IPS-18a (cell line): ENCODE results near the gene WFDC9.
"Not testable (repeated sequence)": the region's sequence is repeated elsewhere in the genome, so short reads cannot be mapped to it uniquely, and the experiment has no call there.

Experiments
- H3K27ac ChIP-seq: one replicate; pipeline ENCODE4 v1.5.1; 2013; ENCODE audit warnings: low read length
- H3K27me3 ChIP-seq: one replicate; pipeline ENCODE4 v1.6.1; 2013; ENCODE audit warnings: mild to moderate bottlenecking, low read length; ENCODE audit not compliant: control insufficient read depth, insufficient read depth
- H3K36me3 ChIP-seq: one replicate; pipeline ENCODE4 v1.6.1; 2013; ENCODE audit warnings: low read depth, low read length; ENCODE audit not compliant: control insufficient read depth
- H3K4me1 ChIP-seq: one replicate; pipeline ENCODE4 v1.6.1; 2013; ENCODE audit warnings: low read depth, low read length; ENCODE audit not compliant: control insufficient read depth
- H3K4me3 ChIP-seq: one replicate; pipeline ENCODE4 v1.5.1; 2013; ENCODE audit warnings: low read length
- H3K9ac ChIP-seq: one replicate; pipeline ENCODE4 v1.6.1; 2013; ENCODE audit warnings: mild to moderate bottlenecking, low read length, moderate library complexity
- H3K9me3 ChIP-seq: one replicate; pipeline ENCODE4 v1.6.1; 2013; ENCODE audit warnings: low read depth, low read length; ENCODE audit not compliant: control insufficient read depth

WFDC9 gene

GRCh38 chr20:45631184-45631583 is at the start of gene WFDC9:
Gene WFDC9, minus strand, starts transcription at chr20:45631284. Its CDS starts 21,103 bp downstream, at chr20:45610181.
- Histone ChIP-seq H3K27ac (no peak within 1 kb of the TSS), H3K4me1 (no peaks in the 10 kb centered on the region), H3K4me3 (no peak within 1 kb of the TSS), H3K9ac (no peak within 1 kb of the TSS), H3K9me3 (no peaks in the 10 kb centered on the region), H3K27me3 (no peaks in the 10 kb centered on the region), H3K36me3 (no peaks in the 10 kb centered on the region)

- H3K9ac ChIP-seq = no peak overlapping the region
- peaks cover 5% of the 10 kb centered on the region for H3K9me3 ChIP-seq
- no peaks in the 10 kb centered on the region for H3K4me1 ChIP-seq
- H3K27me3 ChIP-seq = no peaks in the 10 kb centered on the region
- no peaks in the 10 kb centered on the region for H3K36me3 ChIP-seq
- no peak overlapping the region for H3K27ac ChIP-seq
- H3K4me3 ChIP-seq = no peak overlapping the region
Observed at GRCh38 chr20:45679650-45680049, 48.6 kb upstream of the WFDC9 start.

GRCh38 chr20:45672765-45673164 is 41.7 kb upstream of the WFDC9 start:
- no peaks in the 10 kb centered on the region for H3K9me3 ChIP-seq
- no peak overlapping the region for H3K4me3 ChIP-seq
- no peak overlapping the region for H3K9ac ChIP-seq
- no peaks in the 10 kb centered on the region for H3K4me1 ChIP-seq
- H3K36me3 ChIP-seq = no peaks in the 10 kb centered on the region
- H3K27ac ChIP-seq = no peak overlapping the region
- no peaks in the 10 kb centered on the region for H3K27me3 ChIP-seq

- Histone ChIP-seq H3K27ac (no peak within 1 kb of the TSS), H3K4me1 (no peaks in the 10 kb centered on the region), H3K36me3 (no peaks in the 10 kb centered on the region), H3K27me3 (no peaks in the 10 kb centered on the region), H3K9ac (no peak within 1 kb of the TSS), H3K9me3 (no peaks in the 10 kb centered on the region), H3K4me3 (no peak within 1 kb of the TSS)
Observed at GRCh38 chr20:45670139-45670538, 39.1 kb upstream of the WFDC9 start, which contains the start of gene WFDC11. Gene WFDC11, minus strand, starts transcription at chr20:45670239. Its CDS starts 19,639 bp downstream, at chr20:45650600.

- not testable (repeated sequence) for H3K27ac ChIP-seq, H3K36me3 ChIP-seq, H3K9ac ChIP-seq, H3K27me3 ChIP-seq, H3K9me3 ChIP-seq, H3K4me1 ChIP-seq, H3K4me3 ChIP-seq
Observed at GRCh38 chr20:45657038-45657437, 26.0 kb upstream of the WFDC9 start.

GRCh38 chr20:45651726-45652125 is 20.6 kb upstream of the WFDC9 start:
- H3K36me3 ChIP-seq, H3K27ac ChIP-seq, H3K4me3 ChIP-seq, H3K9ac ChIP-seq, H3K27me3 ChIP-seq, H3K4me1 ChIP-seq, H3K9me3 ChIP-seq: not testable (repeated sequence)

GRCh38 chr20:45649312-45649863 is 18.3 kb upstream of the WFDC9 start:
- Histone ChIP-seq H3K9me3 (no peaks in the 10 kb centered on the region), H3K4me1 (peaks cover 6% of the 10 kb centered on the region), H3K27me3 (no peaks in the 10 kb centered on the region), H3K27ac (no peak overlapping the region), H3K36me3 (no peaks in the 10 kb centered on the region), H3K9ac (no peak overlapping the region), H3K4me3 (no peak overlapping the region)

- Histone ChIP-seq H3K27ac (no peak overlapping the region), H3K36me3 (no peaks in the 10 kb centered on the region)
Observed at GRCh38 chr20:45647441-45648050, 16.5 kb upstream of the WFDC9 start.

GRCh38 chr20:45646875-45647274 is 15.8 kb upstream of the WFDC9 start:
- no peak overlapping the region for H3K9ac ChIP-seq
- no peaks in the 10 kb centered on the region for H3K9me3 ChIP-seq
- no peak overlapping the region for H3K4me3 ChIP-seq
- no peak overlapping the region for H3K27ac ChIP-seq
- peaks cover 6% of the 10 kb centered on the region for H3K4me1 ChIP-seq
- H3K36me3 ChIP-seq = no peaks in the 10 kb centered on the region
- no peaks in the 10 kb centered on the region for H3K27me3 ChIP-seq

More at GRCh38 chr20:45647441-45648050, 16.5 kb upstream of the WFDC9 start:
- Histone ChIP-seq H3K9me3 (no peaks in the 10 kb centered on the region), H3K9ac (no peak overlapping the region), H3K4me3 (no peak overlapping the region), H3K27me3 (no peaks in the 10 kb centered on the region), H3K4me1 (peaks cover 6% of the 10 kb centered on the region)

GRCh38 chr20:45645869-45646268 is 14.8 kb upstream of the WFDC9 start:
- H3K4me1 ChIP-seq, H3K27ac ChIP-seq, H3K27me3 ChIP-seq, H3K4me3 ChIP-seq, H3K36me3 ChIP-seq, H3K9ac ChIP-seq, H3K9me3 ChIP-seq: not testable (repeated sequence)

GRCh38 chr20:45641076-45641475 is 10.0 kb upstream of the WFDC9 start:
- H3K36me3 ChIP-seq, H3K9ac ChIP-seq, H3K27ac ChIP-seq, H3K4me3 ChIP-seq, H3K27me3 ChIP-seq, H3K9me3 ChIP-seq, H3K4me1 ChIP-seq: not testable (repeated sequence)

- H3K9me3 ChIP-seq = no peaks in the 10 kb centered on the region
- no peak overlapping the region for H3K9ac ChIP-seq
- H3K27ac ChIP-seq = no peak overlapping the region
- H3K36me3 ChIP-seq = no peaks in the 10 kb centered on the region
- no peak overlapping the region for H3K4me3 ChIP-seq
- no peaks in the 10 kb centered on the region for H3K4me1 ChIP-seq
- no peaks in the 10 kb centered on the region for H3K27me3 ChIP-seq
Observed at GRCh38 chr20:45639687-45640086, 8.6 kb upstream of the WFDC9 start.
